Aorta (tissue), 5 donors: ENCODE data around the gene TTYH3. TPM values are rescaled to one million over a fixed set of nuclear protein-coding genes. Genes with fewer than 3 reads are reported as not detected.

Source experiments
- ATAC-seq: fragments of 200-7000 bp; cut with Tn5 transposase; one replicate; pipeline ENCODE4 v1.9.1; 2022; ENCODE audit warnings: moderate library complexity; ENCODE audit not compliant: low FRiP score
- DNase-seq, 2 donors: peaks; one replicate each; pipeline ENCODE4 v3.0.0-alpha.2; 2020
- H3K27ac ChIP-seq, 2 donors: one replicate each; pipeline ENCODE4 v1.5.1; 2013; ENCODE audit warnings: low read length in 2 of 2, mild to moderate bottlenecking in 2 of 2, moderate library complexity in 2 of 2, control low read depth in 1 of 2, inconsistent platforms in 1 of 2, low read depth in 1 of 2
- H3K27me3 ChIP-seq, 2 donors: one replicate each; pipeline ENCODE4 v1.6.1; 2013; ENCODE audit warnings: control low read depth in 1 of 2, low read length in 1 of 2, mild to moderate bottlenecking in 1 of 2, moderate library complexity in 1 of 2; ENCODE audit not compliant: insufficient read depth in 2 of 2, control insufficient read depth in 1 of 2
- H3K36me3 ChIP-seq, 2 donors: one replicate each; pipeline ENCODE4 v1.6.1; 2013; ENCODE audit warnings: control low read depth in 1 of 2, low read length in 1 of 2, mild to moderate bottlenecking in 1 of 2; ENCODE audit not compliant: insufficient read depth in 2 of 2, control insufficient read depth in 1 of 2
- H3K4me1 ChIP-seq, 2 donors: one replicate each; pipeline ENCODE4 v1.6.1; 2013; ENCODE audit warnings: low read length in 2 of 2, control low read depth in 1 of 2, mild to moderate bottlenecking in 1 of 2, moderate library complexity in 1 of 2; ENCODE audit not compliant: insufficient read depth in 2 of 2, control insufficient read depth in 1 of 2
- H3K4me3 ChIP-seq, 2 donors: one replicate each; pipeline ENCODE4 v1.5.1; 2013; ENCODE audit warnings: low read length in 2 of 2, control low read depth in 1 of 2, mild to moderate bottlenecking in 1 of 2
- H3K9me3 ChIP-seq: one replicate; pipeline ENCODE4 v1.6.1; 2013; ENCODE audit warnings: mild to moderate bottlenecking, low read length; ENCODE audit not compliant: control insufficient read depth
- WGBS, 2 donors: extraction: QIAGEN DNeasy Blood & Tissue Kit; methylation state at CpG; one replicate each; pipeline ENCODE4 v1.1.7; 2013; 5-methylcytosine and 5-hydroxymethylcytosine counted together
- intact Hi-C, 2 donors: fragments of 100-400 bp; cut with DNase I; formaldehyde crosslinking; loops; one replicate each; pipeline versions ENCODE4 v1.14.2 to v1.15.0; 2022
- polyA plus RNA-seq, 2 donors: library from polyadenylated mRNA; stranded (reverse); fragments of 200-250 nt; gene quantifications; one replicate each; pipeline ENCODE4 v1.2.3, GENCODE V29; 2013
- total RNA-seq, 2 donors: library from RNA; stranded (reverse); fragmentation: NEBNext Ultra II Directional; extraction: Animal tissue kit (Norgen Biotek cat#: 25700); gene quantifications; one replicate each; pipeline ENCODE4 v1.2.1, GENCODE V29; 2021
- donor health status: healthy with polysubstance abuse.
- donor health status: Bipolar disorder and iron deficiency.
- donor health status: DM: no; HTN: no; CAD: no.
- donor health status: DM: no; HTN: no; CAD: no.
- donor health status: DM: yes; HTN: yes; CAD: no.

TTYH3 gene
- total and polyA plus RNA-seq, 4 donors, result 10.5 to 79.9 (median 36.9) TPM

DNA sequence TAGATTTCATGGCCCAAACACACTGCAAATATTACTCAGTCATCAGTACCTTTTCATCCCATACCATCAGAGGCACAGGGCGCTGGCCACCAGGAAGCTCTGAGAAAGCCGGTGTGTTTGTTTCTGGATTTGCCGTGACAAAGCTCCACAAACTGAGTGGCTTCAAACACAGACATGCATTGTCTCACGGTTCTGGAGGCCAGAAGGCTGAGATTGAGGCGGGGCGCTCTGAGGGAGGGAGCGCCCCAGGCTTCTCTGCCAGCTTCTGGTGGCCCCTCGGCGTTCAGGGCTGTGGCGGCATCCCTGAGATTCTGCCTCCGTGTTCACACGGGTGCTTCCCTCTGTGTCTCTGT lies 3.7 kb upstream of the TTYH3 start:
- no peak overlapping the region for H3K4me3 ChIP-seq
- no peaks in the 10 kb centered on the region for H3K27me3 ChIP-seq
- intact Hi-C loops, result no loop called here
- ATAC-seq, result no peak
- WGBS, 2 donors, result 91% methylated on average over 12 of the region's 12 CpGs
- no peaks in the 10 kb centered on the region for H3K36me3 ChIP-seq
- no peaks in the 10 kb centered on the region for H3K9me3 ChIP-seq
- H3K27ac ChIP-seq, result no peak overlapping the region
- no peaks in the 10 kb centered on the region for H3K4me1 ChIP-seq
- no peak for DNase-seq

DNA sequence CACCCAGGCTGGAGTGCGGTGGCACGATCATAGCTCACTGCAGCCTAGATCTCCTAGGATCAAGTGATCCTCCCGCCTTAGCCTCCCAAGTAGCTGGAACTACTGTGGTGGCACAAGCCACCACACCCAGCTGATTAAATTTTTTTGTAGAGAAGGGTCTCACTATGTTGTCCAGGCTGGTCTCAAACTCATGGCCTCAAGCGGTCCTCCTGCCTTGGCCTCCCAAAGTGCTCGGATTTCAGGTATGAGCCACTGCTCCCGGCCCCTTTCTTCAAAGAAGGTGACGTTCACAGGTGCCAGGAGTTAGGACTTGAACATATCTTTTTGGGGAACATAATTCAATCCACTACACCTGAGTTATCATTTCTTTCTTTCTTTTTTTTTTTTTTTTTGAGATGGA lies 2.9 kb upstream of the TTYH3 start:
- WGBS, 2 donors, result 91 to 98% methylated on average over 7 of the region's 7 CpGs
- ATAC-seq (no peak), DNase-seq (no peak)
- no peaks in the 10 kb centered on the region for H3K4me1 ChIP-seq
- H3K4me3 ChIP-seq, result no peak overlapping the region
- H3K36me3 ChIP-seq, result no peaks in the 10 kb centered on the region
- intact Hi-C loops, result no loop called here
- H3K27ac ChIP-seq, result no peak overlapping the region
- no peaks in the 10 kb centered on the region for H3K9me3 ChIP-seq
- no peaks in the 10 kb centered on the region for H3K27me3 ChIP-seq

DNA sequence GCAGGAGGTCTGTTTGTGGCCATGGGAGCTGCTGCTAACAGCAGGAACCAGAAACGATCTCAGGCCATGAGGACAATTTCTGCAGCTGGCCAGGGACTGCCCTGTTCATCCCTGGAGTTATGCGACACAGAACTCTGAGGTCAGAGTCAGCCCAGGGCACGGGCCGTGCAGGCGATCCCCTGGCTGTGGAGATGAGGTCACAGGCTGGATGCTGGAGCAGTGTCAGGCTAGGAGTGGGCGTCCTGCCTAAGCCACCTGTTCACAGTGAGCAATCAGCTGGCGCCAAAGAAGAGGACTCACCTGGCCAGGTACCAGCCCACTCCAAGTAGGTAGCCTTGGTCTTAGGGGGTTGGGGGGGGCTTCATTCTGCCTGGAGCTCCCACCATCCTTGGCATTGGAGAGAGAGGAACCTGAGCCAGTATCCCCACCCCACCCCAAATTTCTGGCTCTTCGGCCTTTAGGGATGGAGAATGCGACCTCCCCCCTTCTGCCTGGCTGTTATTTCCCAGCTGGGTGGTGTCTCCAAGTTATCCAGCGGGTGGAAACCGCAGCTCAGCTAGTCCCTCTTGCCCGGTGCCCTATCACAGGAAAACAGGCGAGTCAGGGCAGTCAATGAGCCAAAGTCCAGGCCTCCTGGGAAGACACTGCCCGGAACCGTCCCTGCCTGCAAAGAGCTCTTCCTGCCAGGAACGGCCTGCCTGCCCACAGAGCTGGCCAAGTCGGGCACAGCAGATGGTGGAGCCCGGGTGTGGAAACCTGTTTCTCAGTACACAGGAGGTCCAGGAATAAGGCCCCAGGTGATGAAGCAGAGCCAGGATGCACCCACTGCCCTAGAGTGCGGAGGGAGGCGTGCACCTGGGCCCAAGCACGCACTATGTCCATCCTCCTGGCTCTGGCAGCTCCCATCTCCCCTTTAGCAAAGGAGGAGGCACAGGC lies 1.8 kb upstream of the TTYH3 start:
- no peak overlapping the region for H3K27ac ChIP-seq
- H3K4me1 ChIP-seq, result no peaks in the 10 kb centered on the region
- intact Hi-C loops, result no loop called here
- DNase-seq, result peak in 1 of 2 donors; percentile 54
- H3K36me3 ChIP-seq, result no peaks in the 10 kb centered on the region
- H3K27me3 ChIP-seq, result no peaks in the 10 kb centered on the region
- H3K4me3 ChIP-seq, result no peak overlapping the region
- H3K9me3 ChIP-seq, result no peaks in the 10 kb centered on the region
- no peak for ATAC-seq
- 77% methylated on average over 21 of the region's 21 CpGs for WGBS, 2 donors

DNA sequence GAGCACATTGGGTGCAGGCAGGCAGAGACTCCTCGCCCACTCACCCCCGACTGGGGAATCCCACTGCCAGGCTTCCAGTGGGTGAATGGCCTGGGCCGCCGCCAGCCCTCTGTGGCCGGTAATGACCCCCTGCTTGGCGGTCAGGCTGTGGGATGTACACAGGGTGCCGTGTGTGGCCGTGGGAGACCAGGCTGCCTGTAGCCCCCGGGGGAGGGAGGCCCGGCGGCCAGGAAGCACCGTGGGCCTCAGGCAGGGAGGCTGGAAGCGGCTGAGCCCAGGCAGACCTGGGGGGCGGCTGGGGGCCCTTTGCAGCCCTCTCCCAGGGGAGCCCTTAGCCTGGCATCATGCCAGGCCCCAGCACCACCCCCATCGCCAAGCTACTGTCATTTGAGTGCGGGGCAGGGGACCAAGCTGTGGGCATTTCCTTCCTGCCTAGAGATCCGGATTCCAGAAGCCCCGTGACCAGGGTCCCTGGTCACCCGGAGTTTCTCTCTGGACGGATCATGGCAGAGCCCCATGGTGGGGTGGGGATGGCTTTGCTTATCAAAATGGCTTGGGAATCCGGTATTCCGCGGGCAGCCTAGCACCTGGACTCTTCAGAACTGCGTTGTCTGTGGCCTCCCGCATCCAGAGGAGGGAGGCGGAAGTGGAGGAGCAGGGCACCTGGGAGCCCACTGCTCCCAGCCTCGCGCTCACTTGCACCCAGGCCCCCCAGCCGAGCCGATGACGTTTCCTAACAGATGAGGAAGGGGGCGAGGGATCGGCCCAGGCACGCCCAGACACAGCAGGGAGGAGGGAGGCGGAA lies 1.1 kb downstream of the TTYH3 start:
- intact Hi-C loops, result no loop called here
- Histone ChIP-seq H3K4me1 (no peaks in the 10 kb centered on the region), H3K9me3 (no peaks in the 10 kb centered on the region), H3K27ac (peak overlapping the region in 1 of 2 donors; percentile 66), H3K27me3 (no peaks in the 10 kb centered on the region), H3K36me3 (no peaks in the 10 kb centered on the region), H3K4me3 (peak overlapping the region; percentile 74 to 79)
- 1 to 2% methylated on average over 35 of the region's 35 CpGs for WGBS, 2 donors
- DNase-seq, result peak; percentile 85 to 87
- ATAC-seq, result peak; percentile 0

DNA sequence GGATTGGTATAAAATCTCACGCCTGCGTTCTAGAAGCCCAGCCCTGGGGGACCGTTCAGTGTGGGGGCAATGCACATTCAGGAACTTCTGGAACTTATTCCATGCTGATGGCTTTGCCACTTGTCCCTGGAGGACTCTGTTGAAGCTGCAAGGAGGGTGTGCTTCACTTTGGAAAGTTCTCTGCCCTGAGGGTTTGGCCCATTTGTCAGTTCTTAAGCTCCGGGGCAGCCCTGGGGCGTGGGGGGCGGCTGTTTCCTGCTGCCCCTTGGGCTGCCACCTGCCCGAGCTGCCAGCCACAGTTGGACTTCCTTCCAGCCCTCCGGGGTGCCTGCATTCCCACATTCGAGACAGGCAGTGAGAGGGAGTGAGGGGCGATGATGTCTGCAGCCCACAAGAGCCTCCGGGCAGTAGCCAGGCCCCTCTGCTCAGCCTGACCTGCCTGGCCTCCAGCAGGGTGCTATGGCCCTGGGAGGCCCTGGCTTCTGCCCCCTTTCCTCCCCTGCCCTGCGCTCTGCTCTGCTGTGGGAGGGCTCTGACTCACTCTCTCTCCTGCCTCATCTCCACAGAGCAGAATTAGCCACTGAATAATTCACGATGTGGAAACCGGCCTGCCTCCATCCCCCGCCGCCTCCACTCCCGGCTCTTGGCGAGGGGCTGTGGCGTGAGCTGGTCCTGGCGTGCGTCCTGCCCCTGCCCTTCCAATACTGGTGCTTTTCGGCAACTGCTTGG lies 1.9 kb downstream of the TTYH3 start:
- DNase-seq (peak; percentile 81 to 93), ATAC-seq (peak; percentile 52)
- no peak overlapping the region for H3K4me3 ChIP-seq
- H3K27ac ChIP-seq, result peak overlapping the region in 1 of 2 donors; percentile 66
- no peaks in the 10 kb centered on the region for H3K4me1 ChIP-seq
- intact Hi-C loops, result no loop called here
- H3K36me3 ChIP-seq, result no peaks in the 10 kb centered on the region
- no peaks in the 10 kb centered on the region for H3K27me3 ChIP-seq
- H3K9me3 ChIP-seq, result no peaks in the 10 kb centered on the region
- 5% methylated on average over 22 of the region's 22 CpGs for WGBS, 2 donors

DNA sequence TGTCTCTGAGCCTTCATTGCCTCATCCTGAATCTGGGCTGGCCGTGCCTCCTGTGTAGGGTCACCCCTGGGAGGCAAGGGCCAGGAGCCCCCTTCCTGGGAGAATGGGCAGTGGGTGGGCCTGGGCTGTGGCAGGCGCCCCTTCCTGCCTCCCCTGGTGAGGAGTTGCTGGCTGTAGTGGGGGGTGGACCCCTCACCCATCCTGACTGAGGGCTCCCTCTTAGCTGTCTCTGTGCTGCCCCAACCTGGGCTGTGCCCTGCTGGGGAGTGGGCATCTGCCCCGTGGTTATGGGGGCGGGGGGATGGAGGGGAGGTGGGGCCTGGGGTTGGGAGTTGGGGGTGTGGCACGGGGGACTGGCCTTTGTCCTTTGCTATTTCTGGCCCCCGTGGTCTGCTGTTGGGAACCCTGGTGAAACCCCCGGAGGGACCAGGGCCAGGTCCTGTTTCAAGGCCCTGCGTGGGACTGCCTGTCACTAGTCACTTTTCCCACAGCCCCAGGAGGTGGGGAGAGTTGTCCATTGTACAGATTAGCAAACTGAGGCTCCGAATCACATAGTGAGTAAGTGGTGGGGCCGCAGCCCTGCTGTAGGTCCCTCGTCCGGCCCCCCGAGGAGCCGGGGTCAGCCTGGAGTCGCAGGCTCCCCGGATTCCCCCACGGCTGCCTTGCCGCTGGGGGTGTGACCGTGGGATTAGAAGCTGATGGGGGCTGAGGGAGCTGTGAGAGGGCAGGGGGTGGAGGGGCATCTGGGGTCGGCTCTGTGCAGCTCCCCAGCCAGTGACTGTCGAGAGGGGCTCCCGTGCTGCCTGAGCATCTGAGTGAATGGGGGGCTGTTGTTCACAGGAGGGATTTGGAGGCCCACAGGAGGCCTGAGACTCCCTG lies 2.7 kb downstream of the TTYH3 start:
- Histone ChIP-seq H3K36me3 (no peaks in the 10 kb centered on the region), H3K27ac (peak overlapping the region in 1 of 2 donors; percentile 49), H3K4me1 (no peaks in the 10 kb centered on the region), H3K27me3 (no peaks in the 10 kb centered on the region), H3K4me3 (no peak overlapping the region), H3K9me3 (no peaks in the 10 kb centered on the region)
- DNase-seq (no peak), ATAC-seq (no peak)
- intact Hi-C loops, result no loop called here
- WGBS, 2 donors, result 82 to 84% methylated on average over 22 of the region's 22 CpGs

DNA sequence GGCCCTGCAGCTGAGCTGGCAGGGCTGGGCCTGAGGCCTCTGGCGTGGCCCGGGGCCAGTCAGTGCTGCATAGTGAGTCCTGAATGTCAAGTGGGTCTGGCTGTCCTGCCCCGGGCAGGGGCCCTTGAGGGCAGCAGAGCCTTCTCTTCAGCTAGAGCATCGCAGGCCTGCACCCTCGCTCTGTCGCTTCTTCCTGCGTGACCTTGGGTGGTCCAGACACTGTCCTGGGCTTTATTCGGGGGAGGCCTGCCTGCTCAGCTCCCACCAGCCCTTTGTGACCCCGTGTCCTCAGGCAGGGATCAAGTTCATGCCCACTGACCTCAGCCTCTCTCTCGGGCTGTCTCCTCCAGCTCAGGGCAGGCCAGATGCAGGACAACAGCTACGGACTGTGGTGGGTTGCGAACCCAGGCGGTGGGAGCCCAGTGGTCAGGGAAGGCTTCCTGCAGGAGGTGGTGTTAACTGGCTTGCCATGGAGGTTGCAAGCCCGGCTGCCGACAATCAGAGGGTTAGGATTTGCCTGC lies 3.4 kb downstream of the TTYH3 start:
- Histone ChIP-seq H3K27me3 (no peaks in the 10 kb centered on the region), H3K9me3 (no peaks in the 10 kb centered on the region), H3K27ac (no peak overlapping the region), H3K36me3 (no peaks in the 10 kb centered on the region), H3K4me1 (no peaks in the 10 kb centered on the region), H3K4me3 (no peak overlapping the region)
- ATAC-seq (no peak), DNase-seq (no peak)
- 92 to 95% methylated on average over 14 to 15 of the region's 15 CpGs for WGBS, 2 donors
- intact Hi-C loops, result no loop called here
